Measurements from ENCODE around the gene SLC45A1.

SLC45A1 gene

DNA sequence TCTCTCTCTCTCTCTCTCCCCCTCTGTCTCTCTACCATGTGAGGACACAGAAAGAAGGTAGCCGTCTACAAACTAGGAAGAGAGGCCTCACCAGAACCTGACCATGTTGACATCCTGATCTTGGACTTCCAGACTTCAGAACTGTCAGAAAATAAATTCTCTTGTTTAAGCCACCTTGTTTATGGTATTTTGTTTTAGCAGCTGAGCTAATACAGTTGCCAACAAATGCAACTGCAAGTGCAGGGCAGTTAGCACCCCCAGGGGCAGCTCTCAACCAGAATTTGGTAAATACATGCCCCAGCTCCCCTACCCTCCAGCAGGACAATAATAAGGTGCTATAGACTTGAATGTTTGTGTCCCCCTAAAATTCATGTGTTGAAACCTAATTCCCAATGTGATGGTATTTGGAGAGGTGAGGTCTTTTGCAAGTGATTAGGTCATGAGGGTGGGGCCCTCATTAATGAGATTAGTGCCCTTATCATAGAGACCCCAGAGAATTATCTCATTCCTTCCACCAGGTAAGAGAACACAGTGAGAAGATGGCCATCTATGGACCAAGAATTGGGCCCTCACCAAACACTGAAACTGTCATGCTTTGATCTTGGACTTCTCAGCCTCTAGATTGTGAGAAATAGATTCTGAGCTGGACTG is 6.7 kb upstream of the SLC45A1 start:
- Histone ChIP-seq H3K4me3 (no peak overlapping the region), H3K27ac (peak overlapping the region in 1 of 2 donors; percentile 39)
- DNase-seq (ENCODE audit: low spot score): no peak
- TF ChIP-seq, protein P1, sequence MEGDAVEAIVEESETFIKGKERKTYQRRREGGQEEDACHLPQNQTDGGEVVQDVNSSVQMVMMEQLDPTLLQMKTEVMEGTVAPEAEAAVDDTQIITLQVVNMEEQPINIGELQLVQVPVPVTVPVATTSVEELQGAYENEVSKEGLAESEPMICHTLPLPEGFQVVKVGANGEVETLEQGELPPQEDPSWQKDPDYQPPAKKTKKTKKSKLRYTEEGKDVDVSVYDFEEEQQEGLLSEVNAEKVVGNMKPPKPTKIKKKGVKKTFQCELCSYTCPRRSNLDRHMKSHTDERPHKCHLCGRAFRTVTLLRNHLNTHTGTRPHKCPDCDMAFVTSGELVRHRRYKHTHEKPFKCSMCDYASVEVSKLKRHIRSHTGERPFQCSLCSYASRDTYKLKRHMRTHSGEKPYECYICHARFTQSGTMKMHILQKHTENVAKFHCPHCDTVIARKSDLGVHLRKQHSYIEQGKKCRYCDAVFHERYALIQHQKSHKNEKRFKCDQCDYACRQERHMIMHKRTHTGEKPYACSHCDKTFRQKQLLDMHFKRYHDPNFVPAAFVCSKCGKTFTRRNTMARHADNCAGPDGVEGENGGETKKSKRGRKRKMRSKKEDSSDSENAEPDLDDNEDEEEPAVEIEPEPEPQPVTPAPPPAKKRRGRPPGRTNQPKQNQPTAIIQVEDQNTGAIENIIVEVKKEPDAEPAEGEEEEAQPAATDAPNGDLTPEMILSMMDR (IDR thresholded peaks at IDR 0.05): no peak

DNA sequence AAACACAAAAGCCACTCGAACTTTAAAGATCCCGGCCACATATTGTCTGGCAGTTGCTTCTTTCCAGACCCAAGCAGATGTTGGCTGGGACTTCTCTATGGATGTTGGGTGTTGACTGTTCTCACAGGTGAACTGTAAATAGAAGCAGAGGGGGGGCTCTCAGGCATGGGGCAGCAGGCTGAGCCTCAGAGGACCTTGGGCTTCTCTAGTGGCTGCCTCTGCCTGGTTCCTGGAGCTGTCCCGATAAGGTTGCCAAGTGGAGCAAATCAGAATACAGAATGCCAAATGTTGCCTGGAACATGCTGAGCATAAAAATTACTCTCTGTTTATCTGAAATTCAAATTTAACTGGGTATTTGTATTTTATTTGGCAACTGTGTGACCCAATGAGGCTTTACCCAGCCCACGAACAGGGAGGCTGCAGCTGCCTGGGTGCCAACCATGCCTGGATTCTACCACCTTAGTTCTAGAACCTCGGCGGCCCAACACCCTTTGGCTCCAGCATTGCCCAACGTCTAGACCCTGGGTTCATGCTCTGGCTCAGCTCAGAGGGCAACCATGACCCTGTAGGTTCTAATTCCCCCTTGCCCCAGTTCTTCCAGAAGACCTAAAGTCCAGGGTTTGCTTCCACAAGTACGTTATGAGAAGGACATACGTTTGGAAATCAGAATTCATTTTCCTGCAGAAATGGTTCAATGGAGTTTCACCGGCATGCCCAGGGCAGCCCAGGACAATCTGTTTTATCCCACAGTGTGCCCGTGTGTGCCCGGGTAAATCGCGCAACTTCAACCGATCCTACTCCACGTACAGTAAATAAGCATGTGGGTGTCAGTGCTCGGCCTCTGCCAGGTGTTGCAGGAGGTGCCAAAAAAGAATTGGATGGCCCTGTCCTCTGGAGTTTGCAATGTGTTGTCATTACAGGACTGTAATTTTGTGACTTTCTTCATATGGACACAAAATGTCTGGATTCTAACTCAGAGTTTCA is 5.4 kb upstream of the SLC45A1 start:
- DNase-seq (ENCODE audit: low spot score): no peak
- Histone ChIP-seq H3K4me3 (no peak overlapping the region), H3K27ac (peak overlapping the region; percentile 15 to 39)
- TF ChIP-seq, protein P1 (IDR thresholded peaks at IDR 0.05): no peak

DNA sequence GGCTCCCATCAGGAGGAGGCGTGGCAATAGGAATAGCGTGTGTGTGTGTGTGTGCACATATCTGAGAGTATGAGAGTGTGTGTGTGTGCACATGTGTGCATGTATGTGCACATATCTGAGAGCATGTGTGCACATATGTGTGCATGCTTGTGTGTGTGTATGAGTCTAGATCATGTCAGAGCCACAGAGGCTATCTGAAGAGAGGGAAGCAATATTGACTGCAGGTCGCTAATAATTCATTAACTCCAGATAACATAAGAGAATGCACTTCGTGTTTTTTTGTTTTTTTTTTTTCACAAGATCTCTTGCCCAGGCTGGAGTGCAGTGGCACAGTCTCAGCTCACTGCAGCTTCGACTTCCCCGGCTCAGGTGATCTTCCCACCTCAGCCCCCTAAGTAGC is 4.7 kb upstream of the SLC45A1 start:
- Histone ChIP-seq H3K27ac (no peak overlapping the region), H3K4me3 (no peak overlapping the region)
- TF ChIP-seq, protein P1 (IDR thresholded peaks at IDR 0.05): no peak
- DNase-seq (ENCODE audit: low spot score): no peak

DNA sequence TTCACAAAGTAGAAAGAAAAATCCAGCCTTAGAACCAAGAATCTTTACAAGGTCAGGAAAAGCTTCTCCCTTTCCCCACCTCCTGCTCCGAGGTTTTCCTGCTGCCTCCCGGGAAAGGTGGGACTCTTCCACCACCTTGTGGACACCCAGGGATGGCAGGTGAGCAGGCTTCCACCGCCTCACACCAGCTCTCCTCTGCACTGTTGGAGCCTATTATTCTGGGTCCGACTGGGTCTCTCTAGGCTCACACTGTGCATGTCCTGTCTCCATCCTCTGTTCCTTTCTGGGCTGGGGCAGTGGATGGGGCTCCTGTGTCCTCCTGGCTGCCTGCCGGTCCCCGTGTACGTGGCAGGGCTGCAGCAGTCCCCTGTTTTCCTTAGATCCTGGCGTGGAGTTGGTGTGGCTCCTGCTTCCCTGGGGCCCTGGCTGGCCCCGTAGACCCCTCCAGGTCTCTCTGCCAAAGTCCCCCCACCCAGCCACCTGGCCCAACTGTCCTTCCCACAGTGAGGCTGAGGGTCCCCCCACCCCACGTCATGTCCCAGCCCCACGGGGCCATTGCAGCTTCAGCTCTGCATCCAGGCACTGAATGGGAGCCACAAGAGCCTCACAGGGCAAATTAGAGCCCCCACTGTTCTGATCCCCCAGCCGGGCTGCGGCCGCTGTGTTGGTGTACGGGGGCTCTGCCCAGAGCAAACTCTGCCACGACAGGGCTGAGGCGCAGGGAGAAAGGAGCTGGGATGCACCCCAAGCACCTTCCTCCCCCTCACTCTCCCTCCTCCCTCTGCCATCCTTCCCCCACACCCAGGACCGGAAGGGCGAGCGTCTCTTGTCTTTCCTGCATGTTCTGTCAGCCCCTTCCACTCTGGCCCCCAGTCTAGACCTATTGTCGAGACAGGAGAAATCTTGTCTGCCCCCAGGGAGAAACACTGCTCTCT is 3.3 kb upstream of the SLC45A1 start:
- no peak for DNase-seq (ENCODE audit: low spot score)
- TF ChIP-seq, protein P1 (IDR thresholded peaks at IDR 0.05): peak; percentile 63
- no peak overlapping the region for H3K4me3 ChIP-seq
- H3K27ac ChIP-seq: no peak overlapping the region

DNA sequence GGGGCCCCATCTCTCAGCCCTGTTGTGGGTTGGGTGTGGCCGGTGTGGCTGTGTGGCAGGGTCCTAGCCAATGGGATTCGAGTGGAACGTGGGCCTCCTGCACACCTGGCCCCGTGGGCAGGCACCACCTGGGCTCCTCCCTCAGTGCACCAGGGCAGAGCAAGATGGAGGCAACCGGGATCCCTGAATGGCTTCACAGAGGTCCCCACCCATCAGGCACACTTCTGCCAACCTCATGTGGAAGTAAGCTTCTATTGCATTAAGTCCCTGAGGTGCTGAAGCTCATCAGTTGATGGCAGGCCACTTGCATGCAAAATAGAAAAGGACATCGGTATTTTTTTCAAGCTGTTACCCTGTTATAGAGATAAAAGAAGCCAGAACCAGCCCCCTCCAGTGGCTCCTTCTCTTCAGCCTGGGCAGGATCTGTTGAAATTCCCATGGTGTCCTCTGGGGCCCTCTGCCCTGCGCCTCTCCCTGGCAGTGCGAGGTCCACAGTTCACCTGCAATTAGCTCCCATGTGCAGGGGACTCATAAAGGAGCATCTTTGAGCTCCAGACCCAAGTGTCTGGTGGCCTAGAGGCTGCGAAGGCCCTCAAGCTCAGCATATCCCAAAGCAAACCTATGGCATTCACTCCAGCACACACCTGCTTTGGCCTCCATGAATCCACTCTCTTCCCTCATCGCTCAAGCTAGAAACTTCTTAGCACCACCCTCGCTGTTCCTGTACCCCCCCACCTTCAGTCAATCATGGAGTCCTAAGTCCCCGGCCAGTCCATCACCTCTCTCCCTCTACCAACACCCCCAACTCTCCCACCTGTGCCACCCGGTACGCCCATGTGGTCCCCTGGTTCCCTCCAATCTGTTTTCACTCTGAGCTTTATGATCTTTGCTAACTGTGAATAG is 2.1 kb upstream of the SLC45A1 start:
- DNase-seq (ENCODE audit: low spot score): no peak
- TF ChIP-seq, protein P1 (IDR thresholded peaks at IDR 0.05): no peak
- Histone ChIP-seq H3K27ac (no peak overlapping the region), H3K4me3 (no peak overlapping the region)

DNA sequence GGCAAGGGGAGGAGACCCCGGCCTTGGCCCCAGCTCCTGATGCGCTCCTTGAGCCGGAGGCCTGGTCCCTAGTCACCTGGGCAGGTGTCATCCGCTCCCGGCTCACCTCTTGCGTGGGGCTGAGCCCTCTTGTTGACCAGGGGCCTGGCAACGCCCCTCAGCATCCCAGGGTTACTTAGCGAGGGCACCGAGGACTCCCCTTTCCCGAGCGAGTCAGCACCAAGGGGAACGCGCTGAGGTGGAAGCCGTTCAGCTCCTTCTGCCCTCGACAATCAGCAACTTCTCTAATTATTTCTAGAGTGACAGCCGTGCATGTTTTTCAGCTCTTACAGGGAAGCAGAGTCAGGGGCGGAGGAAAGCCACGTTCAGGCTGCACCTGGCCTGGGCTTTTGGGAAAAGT is 522 bp downstream of the SLC45A1 start:
- TF ChIP-seq, protein P1 (IDR thresholded peaks at IDR 0.05): no peak
- DNase-seq (ENCODE audit: low spot score): no peak
- H3K27ac ChIP-seq: peak overlapping the region; percentile 51 to 58
- peak overlapping the region; percentile 80 for H3K4me3 ChIP-seq
